Measurements from ENCODE around the gene ASGR2.
"Not testable (repeated sequence)": the region's sequence is repeated elsewhere in the genome, so short reads cannot be mapped to it uniquely, and the experiment has no call there.

ASGR2 gene

GRCh38 chr17:7101531-7101930 lies 13.1 kb downstream of the ASGR2 start:
- no peak for DNase-seq (ENCODE audit: low spot score in 2 of 2)
- in situ Hi-C loops (cut with MboI; ENCODE audit: low sequenced_read_pairs), result no loop called here
- no peaks in the 10 kb centered on the region for H3K36me3 ChIP-seq (replicated peaks)
- H3K4me1 ChIP-seq, result no peaks in the 10 kb centered on the region
- H3K27me3 ChIP-seq (ENCODE audit: low read depth), result peaks cover 8% of the 10 kb centered on the region
- no peak overlapping the region for H3K4me3 ChIP-seq
- H3K9me3 ChIP-seq, result no peaks in the 10 kb centered on the region

- H3K9me3 ChIP-seq; H3K4me1 ChIP-seq; in situ Hi-C loops (cut with MboI; ENCODE audit: low sequenced_read_pairs); DNase-seq (ENCODE audit: low spot score in 2 of 2); H3K4me3 ChIP-seq; H3K36me3 ChIP-seq (replicated peaks): not testable (repeated sequence)
- H3K27me3 ChIP-seq (ENCODE audit: low read depth), result peaks cover 10% of the 10 kb centered on the region
Measured at GRCh38 chr17:7100641-7101379, 13.8 kb downstream of the ASGR2 start.

GRCh38 chr17:7098802-7099459 lies 15.7 kb downstream of the ASGR2 start:
- Histone ChIP-seq H3K27me3 (ENCODE audit: low read depth) (peaks cover 20% of the 10 kb centered on the region), H3K9me3 (no peaks in the 10 kb centered on the region; the same call in 1 of the 2 replicates), H3K36me3 (replicated peaks) (no peaks in the 10 kb centered on the region), H3K4me3 (no peak overlapping the region), H3K4me1 (no peaks in the 10 kb centered on the region)
- DNase-seq (ENCODE audit: low spot score in 2 of 2), result no peak
- in situ Hi-C loops (cut with MboI; ENCODE audit: low sequenced_read_pairs), result no loop called here

- peaks cover 17% of the 10 kb centered on the region for H3K27me3 ChIP-seq (ENCODE audit: low read depth)
- DNase-seq (ENCODE audit: low spot score in 2 of 2), result no peak
- H3K9me3 ChIP-seq, result no peaks in the 10 kb centered on the region; the same call in 1 of the 2 replicates
- in situ Hi-C loops (cut with MboI; ENCODE audit: low sequenced_read_pairs), result no loop called here
- H3K36me3 ChIP-seq (replicated peaks), result no peaks in the 10 kb centered on the region
- H3K4me3 ChIP-seq, result no peak overlapping the region
- no peaks in the 10 kb centered on the region for H3K4me1 ChIP-seq
Measured at GRCh38 chr17:7097940-7098339, 16.7 kb downstream of the ASGR2 start.

- Histone ChIP-seq H3K27me3 (ENCODE audit: low read depth) (peaks cover 17% of the 10 kb centered on the region), H3K4me1 (no peaks in the 10 kb centered on the region), H3K4me3 (no peak overlapping the region), H3K9me3 (no peaks in the 10 kb centered on the region; the same call in 1 of the 2 replicates), H3K36me3 (replicated peaks) (no peaks in the 10 kb centered on the region)
- in situ Hi-C loops (cut with MboI; ENCODE audit: low sequenced_read_pairs), result no loop called here
- DNase-seq (ENCODE audit: low spot score in 2 of 2), result no peak
Measured at GRCh38 chr17:7095625-7096024, 19.0 kb downstream of the ASGR2 start.

- Histone ChIP-seq H3K4me3 (no peak overlapping the region), H3K27me3 (ENCODE audit: low read depth) (peaks cover 17% of the 10 kb centered on the region), H3K9me3 (no peaks in the 10 kb centered on the region; the same call in 1 of the 2 replicates), H3K4me1 (no peaks in the 10 kb centered on the region), H3K36me3 (replicated peaks) (no peaks in the 10 kb centered on the region)
- no peak for DNase-seq (ENCODE audit: low spot score in 2 of 2)
- in situ Hi-C loops (cut with MboI; ENCODE audit: low sequenced_read_pairs), result no loop called here
Measured at GRCh38 chr17:7094652-7095019, 20.0 kb downstream of the ASGR2 start.

- H3K4me3 ChIP-seq; DNase-seq (ENCODE audit: low spot score in 2 of 2); H3K9me3 ChIP-seq; in situ Hi-C loops (cut with MboI; ENCODE audit: low sequenced_read_pairs); H3K36me3 ChIP-seq (replicated peaks); H3K4me1 ChIP-seq: not testable (repeated sequence)
- H3K27me3 ChIP-seq (ENCODE audit: low read depth), result peaks cover 12% of the 10 kb centered on the region
Measured at GRCh38 chr17:7091311-7092005, 23.2 kb downstream of the ASGR2 start.

GRCh38 chr17:7089570-7089969 lies 25.1 kb downstream of the ASGR2 start:
- H3K9me3 ChIP-seq; in situ Hi-C loops (cut with MboI; ENCODE audit: low sequenced_read_pairs); H3K36me3 ChIP-seq (replicated peaks); H3K27me3 ChIP-seq (ENCODE audit: low read depth); DNase-seq (ENCODE audit: low spot score in 2 of 2); H3K4me3 ChIP-seq; H3K4me1 ChIP-seq: not testable (repeated sequence)

- H3K27me3 ChIP-seq (ENCODE audit: low read depth); H3K9me3 ChIP-seq; in situ Hi-C loops (cut with MboI; ENCODE audit: low sequenced_read_pairs); H3K4me3 ChIP-seq; DNase-seq (ENCODE audit: low spot score in 2 of 2); H3K36me3 ChIP-seq (replicated peaks); H3K4me1 ChIP-seq: not testable (repeated sequence)
Measured at GRCh38 chr17:7088442-7088841, 26.2 kb downstream of the ASGR2 start.

GRCh38 chr17:7084088-7084487 lies 30.5 kb downstream of the ASGR2 start:
- H3K9me3 ChIP-seq, result no peaks in the 10 kb centered on the region
- H3K36me3 ChIP-seq (replicated peaks), result no peaks in the 10 kb centered on the region
- no peaks in the 10 kb centered on the region for H3K27me3 ChIP-seq (ENCODE audit: low read depth)
- in situ Hi-C loops (cut with MboI; ENCODE audit: low sequenced_read_pairs), result no loop called here
- no peak overlapping the region for H3K4me3 ChIP-seq
- no peaks in the 10 kb centered on the region for H3K4me1 ChIP-seq
- no peak for DNase-seq (ENCODE audit: low spot score in 2 of 2)

GRCh38 chr17:7083592-7083991 lies 31.0 kb downstream of the ASGR2 start:
- no peaks in the 10 kb centered on the region for H3K27me3 ChIP-seq (ENCODE audit: low read depth)
- DNase-seq (ENCODE audit: low spot score in 2 of 2), result no peak
- no peaks in the 10 kb centered on the region for H3K9me3 ChIP-seq
- H3K36me3 ChIP-seq (replicated peaks), result no peaks in the 10 kb centered on the region
- H3K4me1 ChIP-seq, result no peaks in the 10 kb centered on the region
- in situ Hi-C loops (cut with MboI; ENCODE audit: low sequenced_read_pairs), result no loop called here
- H3K4me3 ChIP-seq, result no peak overlapping the region

- Histone ChIP-seq H3K4me1 (no peaks in the 10 kb centered on the region), H3K27me3 (ENCODE audit: low read depth) (no peaks in the 10 kb centered on the region), H3K9me3 (no peaks in the 10 kb centered on the region), H3K36me3 (replicated peaks) (no peaks in the 10 kb centered on the region), H3K4me3 (no peak overlapping the region)
- in situ Hi-C loops (cut with MboI; ENCODE audit: low sequenced_read_pairs), result no loop called here
- no peak for DNase-seq (ENCODE audit: low spot score in 2 of 2)
Measured at GRCh38 chr17:7081341-7082062, 33.1 kb downstream of the ASGR2 start.

- no peak for DNase-seq (ENCODE audit: low spot score in 2 of 2)
- H3K27me3 ChIP-seq (ENCODE audit: low read depth), result no peaks in the 10 kb centered on the region
- in situ Hi-C loops (cut with MboI; ENCODE audit: low sequenced_read_pairs), result no loop called here
Measured at GRCh38 chr17:7080456-7081041, 34.1 kb downstream of the ASGR2 start.

More at GRCh38 chr17:7080456-7081041, 34.1 kb downstream of the ASGR2 start:
- no peak overlapping the region for H3K4me3 ChIP-seq
- H3K36me3 ChIP-seq (replicated peaks), result no peaks in the 10 kb centered on the region
- H3K4me1 ChIP-seq, result no peaks in the 10 kb centered on the region
- no peaks in the 10 kb centered on the region for H3K9me3 ChIP-seq
